Measurements from ENCODE around the gene SUMO1. TPM values are rescaled to one million over a fixed set of nuclear protein-coding genes. Genes with fewer than 3 reads are reported as not detected.

The SUMO1 gene
- total and polyA plus RNA-seq, 2 donors (not counting 3 experiments of a cell fraction or from before 2014, with no cell fraction given), result 38.5 to 105 TPM

- peaks cover 0 to 2% of the 10 kb centered on the region in 2 experiments for H3K27me3 ChIP-seq (ENCODE audit: control insufficient read depth in 2 of 2, insufficient read depth in 2 of 2, low read length in 2 of 2)
- FAIRE-seq, result no peak
- H3K9me1 ChIP-seq (replicated peaks; ENCODE audit: control insufficient read depth, extremely low read depth, insufficient read depth, low read length), result no peaks in the 10 kb centered on the region
- no peak overlapping the region for H3K27ac ChIP-seq (ENCODE audit: insufficient read depth, low read depth, low read length)
- CTCF ChIA-PET, result interaction anchor here (0.9 to 2.0 kb wide), 2 partner anchors 16 to 17 kb away, joined by 3 to 4 read pairs; no protein-coding TSS in a partner anchor
- H3K36me3 ChIP-seq (ENCODE audit: control insufficient read depth in 2 of 2, extremely low read depth in 1 of 2, insufficient read depth in 2 of 2, low read length in 2 of 2), result no peaks in the 10 kb centered on the region
- dilution Hi-C loops (cut with MboI; ENCODE audit: extremely low pct_ligation_motif_present, low sequenced_read_pairs) (no loop called here), intact Hi-C loops (cut with micrococcal nuclease) (no loop called here)
- H3K4me2 ChIP-seq (ENCODE audit: insufficient read depth, low read length), result no peak overlapping the region
- no peaks in the 10 kb centered on the region for H3K79me2 ChIP-seq (ENCODE audit: control insufficient read depth, insufficient read depth, low read length)
- H2AFZ ChIP-seq (ENCODE audit: low read depth, low read length), result no peak overlapping the region
- POLR2A ChIA-PET, result no interaction called here
- no peak for TF ChIP-seq FOS (IDR thresholded peaks at IDR 0.05; ENCODE audit: borderline replicate concordance, insufficient read depth, low read length)
- TF ChIP-seq JUN (IDR thresholded peaks at IDR 0.05; ENCODE audit: borderline replicate concordance, insufficient read depth, insufficient read length, low read depth), result no peak
- no peak for TF ChIP-seq MAX (IDR thresholded peaks at IDR 0.05; ENCODE audit: insufficient read depth, insufficient read length)
- TF ChIP-seq GATA2 (IDR thresholded peaks at IDR 0.05; ENCODE audit: insufficient read depth, insufficient read length, low read depth, low read length), result no peak
- no peak for TF ChIP-seq MYC (IDR thresholded peaks at IDR 0.05; ENCODE audit: low read depth, low read length)
- no peak for TF ChIP-seq CTCF (IDR thresholded peaks at IDR 0.05; ENCODE audit: extremely low read depth in 1 of 2, insufficient read depth in 1 of 2, low read depth in 1 of 2, low read length in 2 of 2)
- TF ChIP-seq POLR2AphosphoS5 (IDR thresholded peaks at IDR 0.05; ENCODE audit: insufficient read depth, low read depth, low read length), result no peak
- no peak for TF ChIP-seq POLR2A (IDR thresholded peaks at IDR 0.05; ENCODE audit: low read depth, low read length)
- no peak for TF ChIP-seq EZH2 (IDR thresholded peaks at IDR 0.05; ENCODE audit: borderline replicate concordance, low read depth, low read length, severe bottlenecking)
- no peaks in the 10 kb centered on the region for H3K4me1 ChIP-seq (ENCODE audit: control insufficient read depth, extremely low read depth, insufficient read depth, low read length)
- no peak overlapping the region for H3K9ac ChIP-seq (replicated peaks; ENCODE audit: extremely low read depth, insufficient read depth, low read length)
- no peaks in the 10 kb centered on the region for H3K9me3 ChIP-seq (replicated peaks; ENCODE audit: control insufficient read depth, insufficient read depth, low read length)
- no peak for DNase-seq (ENCODE audit: low read depth, low spot score)
- H3K4me3 ChIP-seq (replicated peaks in 1 of 3; ENCODE audit: insufficient read depth in 1 of 3, low read depth in 1 of 3, low read length in 3 of 3), result no peak overlapping the region
- BruUV-seq (replicated peaks), result no TSS peak
- H4K20me1 ChIP-seq (replicated peaks; ENCODE audit: control insufficient read depth, extremely low read depth, insufficient read depth, low read length), result no peaks in the 10 kb centered on the region
Measured at GRCh38 chr2:202194418-202194817, 44.0 kb downstream of the SUMO1 start.
